A375 (cell line): Measurements from ENCODE around the gene TMC2. TPM values are rescaled to one million over a fixed set of nuclear protein-coding genes. Genes with fewer than 3 reads are reported as not detected.

Source experiments
- small RNA-seq: library from RNA; depleted of rRNA; stranded (forward); fragments of <200 nt; gene quantifications from one replicate; pipeline ENCODE3, GENCODE V24; 2014
- total RNA-seq: library from RNA; depleted of rRNA; stranded (reverse); fragments of >200 nt; shearing (Covaris generic); gene quantifications from 2 replicates; pipeline ENCODE4 v1.2.3, GENCODE V29; 2014; rRNA removed

The TMC2 gene
- total RNA-seq = not detected in 2 replicates

GRCh38 chr20:2536560-2536986 is at the start of gene TMC2:
TSS of gene TMC2 (plus strand) at chr20:2536573. CDS start at chr20:2536622, 49 bp downstream.

DNA sequence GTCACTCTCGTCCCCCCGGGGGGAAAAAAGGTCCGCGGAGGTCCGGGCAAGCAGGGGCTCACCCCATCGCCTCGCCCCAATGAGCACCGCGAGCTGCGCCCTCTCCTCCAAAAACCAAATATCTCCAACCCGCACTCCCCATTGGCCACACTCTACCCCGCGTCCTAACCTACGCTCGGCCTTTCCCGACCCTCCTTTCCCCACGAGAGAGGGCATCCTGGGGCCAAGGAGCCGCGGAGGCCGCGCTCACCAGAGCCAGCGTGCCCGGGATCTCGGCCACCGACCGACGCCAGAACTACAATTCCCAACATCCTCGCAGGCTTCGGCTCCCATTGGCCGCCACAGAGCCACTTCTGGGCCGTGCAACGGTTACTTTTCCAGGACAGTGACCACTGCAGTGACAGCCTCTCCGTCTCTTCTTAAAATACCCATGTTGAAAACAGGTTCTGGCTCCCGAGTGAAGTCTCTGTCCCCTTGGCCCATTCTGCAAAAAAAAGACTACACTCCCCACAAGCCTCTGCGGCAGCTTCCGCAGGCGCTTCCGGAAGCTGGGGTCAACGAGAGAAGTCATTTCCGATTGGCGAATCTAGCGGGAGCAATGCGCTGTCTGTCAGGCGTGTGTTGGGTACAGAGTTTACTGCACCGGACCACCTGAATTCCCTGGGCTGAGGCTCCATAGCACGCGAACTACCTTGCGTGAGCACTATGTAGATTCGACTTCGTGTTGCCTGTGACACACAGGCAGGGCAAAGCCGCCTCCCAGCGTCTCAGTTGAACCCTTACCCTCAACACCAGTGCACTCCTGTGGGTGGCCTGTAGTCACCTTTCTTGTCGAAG is 27.5 kb upstream of the TMC2 start, which contains the start of gene ZNF343:
Gene ZNF343, minus strand, starts transcription at position 285 of the 837 bp plus-strand sequence. CDS start 15,020 bp downstream, outside the sequence.

DNA sequence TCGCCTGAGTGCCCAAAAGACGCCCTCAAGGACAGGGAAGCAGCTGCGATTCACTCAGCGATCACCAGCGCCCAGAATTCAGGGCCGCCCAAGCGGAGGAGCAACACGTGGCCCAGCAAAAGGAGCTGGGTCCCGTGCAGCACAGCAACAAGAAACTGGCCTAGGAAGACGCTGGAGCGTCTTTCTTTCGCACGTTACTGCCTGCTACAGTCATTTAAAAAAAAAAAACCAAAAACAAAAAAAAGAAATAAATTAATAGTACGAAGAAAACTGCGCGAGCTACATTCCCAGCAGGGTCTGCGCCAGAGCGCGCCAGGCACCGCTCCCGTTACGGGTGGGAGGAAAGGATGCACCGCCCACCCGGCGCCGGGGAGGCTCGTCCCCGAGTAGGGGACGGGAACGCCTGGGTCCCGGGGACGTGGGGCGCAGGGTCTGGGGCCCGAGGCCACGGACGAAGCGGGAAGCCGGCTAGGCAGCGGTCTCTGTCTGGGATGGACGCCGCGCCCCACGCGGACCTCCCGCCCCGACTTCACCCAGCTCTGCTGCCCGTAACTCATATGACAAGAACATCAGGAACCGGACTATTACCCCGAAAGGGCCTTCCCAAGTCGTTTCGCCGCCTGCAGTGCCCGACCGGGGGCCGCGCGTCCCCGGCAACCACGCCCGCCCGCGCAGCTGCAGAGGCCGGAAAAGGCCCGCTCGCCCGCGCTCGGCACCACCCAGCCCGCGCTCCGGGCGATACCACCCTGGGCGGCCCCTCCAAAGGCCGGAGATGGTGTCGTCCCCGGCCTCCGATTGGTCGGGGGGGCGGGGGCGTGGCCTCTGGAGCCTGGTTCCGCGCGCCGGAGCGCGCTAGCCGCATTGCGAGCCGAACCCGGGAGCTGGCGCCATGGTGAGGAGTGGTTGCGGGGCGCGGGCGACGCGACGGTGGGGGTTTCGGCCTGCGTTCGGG is 115.7 kb downstream of the TMC2 start, which contains the start of gene NOP56:
Gene NOP56, plus strand, starts transcription at position 861 of the 952 bp plus-strand sequence. Its CDS starts 29 bp downstream, at position 890.

DNA sequence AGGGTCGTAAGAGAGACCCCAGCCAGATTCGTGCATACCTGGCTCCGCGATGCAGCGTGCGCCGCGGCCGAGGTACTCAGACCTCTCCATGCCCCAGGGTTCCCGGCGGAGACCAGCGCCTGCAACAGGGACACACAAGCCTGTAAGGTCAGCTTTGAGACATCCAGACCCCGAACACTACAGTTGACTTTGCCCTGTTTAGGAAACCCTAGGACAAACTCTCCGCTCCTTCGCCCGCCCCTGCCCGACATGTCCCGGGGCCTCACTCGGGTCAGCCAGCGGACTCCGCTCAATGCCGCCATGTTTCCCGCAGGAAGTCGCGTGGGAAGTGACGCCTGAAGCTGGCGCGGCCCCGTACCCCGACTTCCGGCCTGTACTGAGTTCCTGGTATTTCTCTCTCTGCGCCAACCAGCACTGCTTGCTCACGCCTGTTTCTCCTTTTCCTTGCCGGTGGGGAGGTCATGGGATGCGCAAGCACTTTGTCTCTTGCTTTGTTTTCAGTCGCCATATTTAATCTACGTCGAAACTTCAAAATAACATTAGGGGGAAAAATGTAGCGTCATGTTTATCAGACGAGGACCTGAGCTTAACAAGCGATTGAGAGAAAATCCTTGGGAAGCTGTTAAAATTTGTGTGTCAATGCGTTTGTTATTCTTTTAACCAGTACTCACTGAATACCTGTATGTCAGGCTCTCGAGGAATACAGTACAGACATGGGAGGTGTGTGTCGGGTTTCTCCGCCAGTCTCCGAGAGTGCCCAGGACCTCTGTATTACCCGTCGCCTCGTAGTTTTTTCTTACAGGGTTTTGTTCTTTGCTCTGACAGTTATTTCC is 127.7 kb downstream of the TMC2 start, which contains the start of gene IDH3B:
Gene IDH3B, minus strand, starts transcription at position 330 of the 833 bp plus-strand sequence. Its CDS starts 28 bp downstream, at position 302.

Small RNA genes lying within 50 kb of the gene (small RNA-seq; reads per million reads assigned to genes)
- gene SNORA51 = not detected
- gene SNORD110 = not detected
- not detected for gene SNORD56
- not detected for gene SNORD57
- not detected for gene SNORD86

Other genes with a start within 250 kb of the TMC2 start
- gene TGM3, start 240.6 kb upstream of the TMC2 start, total RNA-seq = not detected in 2 replicates
- gene TGM6, start 155.7 kb upstream of the TMC2 start, total RNA-seq = not detected in 2 replicates
- gene SNRPB, start 65.8 kb upstream of the TMC2 start, total RNA-seq = 613 and 654 TPM in 2 replicates
- gene ZNF343, start 27.7 kb upstream of the TMC2 start, total RNA-seq = 13.9 and 18.5 TPM in 2 replicates
- gene NOP56, start 116.1 kb downstream of the TMC2 start, total RNA-seq = 560 and 619 TPM in 2 replicates
- gene IDH3B, start 127.6 kb downstream of the TMC2 start, total RNA-seq = 185 and 193 TPM in 2 replicates
- 0.19 and 0.37 TPM in 2 replicates for gene EBF4, start 156.2 kb downstream of the TMC2 start, total RNA-seq